HG03135 (cell line): ENCODE data around the gene MAST2.
"Not testable (repeated sequence)": the region's sequence is repeated elsewhere in the genome, so short reads cannot be mapped to it uniquely, and the experiment has no call there.

ENCODE experiments used
- ATAC-seq: cut with Tn5 transposase; IDR thresholded peaks from one replicate; pipeline ENCODE4 v1.9.1; 2021; ENCODE audit warnings: mild to moderate bottlenecking, moderate library complexity; ENCODE audit not compliant: unreplicated experiment

MAST2 gene

DNA sequence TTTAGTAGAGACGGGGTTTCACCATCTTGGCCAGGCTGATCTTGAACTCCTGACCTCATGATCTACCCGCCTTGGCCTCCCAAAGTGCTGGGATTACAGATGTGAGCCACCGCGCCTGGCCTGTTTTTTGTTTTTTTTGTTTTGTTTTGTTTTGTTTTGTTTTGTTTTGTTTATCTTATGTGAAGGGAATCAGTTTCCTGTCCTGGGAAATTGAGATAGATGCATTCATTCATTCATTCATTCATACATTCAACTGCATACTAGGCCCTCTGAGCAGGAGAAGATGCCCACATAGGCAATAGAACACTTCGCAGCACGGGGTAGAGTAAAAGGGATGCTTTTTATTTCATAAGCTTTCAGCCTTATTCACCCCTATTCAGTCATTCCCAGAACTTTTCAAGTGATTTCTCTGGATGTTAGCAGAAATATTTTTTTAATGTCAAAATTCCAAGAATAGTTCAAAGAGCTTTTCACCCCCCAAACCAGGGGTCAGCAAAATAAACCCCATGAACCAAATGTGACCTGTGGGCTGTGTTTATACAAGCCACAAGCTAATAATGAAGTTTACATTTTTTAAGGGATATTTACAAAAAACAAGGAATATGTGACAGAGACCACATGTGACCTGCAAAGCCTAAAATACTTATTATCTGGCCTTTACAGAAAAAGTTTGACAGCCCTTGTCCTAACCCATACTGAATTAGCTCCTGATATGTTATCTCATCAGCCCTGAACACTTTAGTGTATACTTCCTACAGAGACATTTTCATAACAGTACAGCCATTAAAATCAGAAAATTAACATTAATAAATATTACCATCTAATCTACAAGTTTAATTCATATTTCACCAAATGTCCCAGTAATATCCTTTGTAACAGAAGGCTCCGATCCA is 127.1 kb downstream of the MAST2 start:
- ATAC-seq = no peak

DNA sequence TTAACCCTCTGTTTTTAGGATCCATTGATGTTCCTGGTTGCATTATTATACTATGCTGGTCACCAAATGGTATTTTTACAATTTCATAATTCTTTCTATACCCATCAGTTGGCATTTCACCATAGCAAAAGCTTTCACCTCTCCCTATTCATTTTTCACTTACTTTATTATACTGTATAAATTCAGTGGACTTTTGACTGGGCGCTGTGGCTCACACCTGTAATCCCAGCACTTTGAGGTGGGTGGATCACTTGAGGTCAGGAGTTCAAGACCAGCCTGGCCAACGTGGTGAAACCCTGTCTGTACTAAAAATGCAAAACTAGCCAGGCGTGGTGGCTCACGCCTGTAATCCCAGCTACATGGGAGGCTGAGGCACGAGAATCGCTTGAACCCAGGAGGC is 128.8 kb downstream of the MAST2 start:
- ATAC-seq = not testable (repeated sequence)

DNA sequence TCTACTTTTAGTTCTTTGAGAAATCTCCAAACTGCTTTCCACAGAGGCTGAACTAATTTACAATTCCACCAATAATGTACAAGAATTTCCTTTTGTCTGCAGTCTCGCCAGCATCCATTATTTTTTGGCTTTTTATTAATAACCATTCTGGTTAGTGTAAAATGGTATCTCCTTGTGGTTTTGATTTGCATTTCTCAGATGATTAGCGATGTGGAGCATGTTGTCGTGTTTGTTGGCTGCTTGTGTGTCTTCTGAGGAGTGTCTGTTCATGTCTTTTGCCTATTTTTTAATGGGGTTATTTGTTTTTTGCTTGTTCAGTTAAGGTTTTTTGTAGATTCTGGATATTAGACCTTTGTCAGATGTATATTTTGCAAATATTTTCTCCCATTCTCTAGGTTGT is 131.5 kb downstream of the MAST2 start:
- no peak for ATAC-seq

DNA sequence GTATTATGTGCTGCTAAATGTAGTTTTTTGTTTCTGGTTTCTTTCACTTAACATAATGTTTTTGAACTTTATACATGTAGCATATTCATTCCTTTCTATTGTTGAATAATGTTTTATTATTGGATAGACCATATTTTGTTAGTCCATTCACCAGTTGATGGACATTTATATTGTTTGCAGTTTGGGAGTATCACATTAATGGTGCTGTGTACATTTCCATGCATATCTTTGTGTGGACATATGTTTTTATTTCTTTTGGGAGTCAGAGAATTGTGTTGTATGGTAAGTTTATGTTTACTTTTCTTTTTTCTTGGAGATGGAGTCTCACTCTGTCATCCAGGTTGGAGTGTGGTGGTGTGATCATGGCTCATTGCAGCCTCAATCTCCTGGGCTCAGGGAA is 134.6 kb downstream of the MAST2 start:
- ATAC-seq = no peak

DNA sequence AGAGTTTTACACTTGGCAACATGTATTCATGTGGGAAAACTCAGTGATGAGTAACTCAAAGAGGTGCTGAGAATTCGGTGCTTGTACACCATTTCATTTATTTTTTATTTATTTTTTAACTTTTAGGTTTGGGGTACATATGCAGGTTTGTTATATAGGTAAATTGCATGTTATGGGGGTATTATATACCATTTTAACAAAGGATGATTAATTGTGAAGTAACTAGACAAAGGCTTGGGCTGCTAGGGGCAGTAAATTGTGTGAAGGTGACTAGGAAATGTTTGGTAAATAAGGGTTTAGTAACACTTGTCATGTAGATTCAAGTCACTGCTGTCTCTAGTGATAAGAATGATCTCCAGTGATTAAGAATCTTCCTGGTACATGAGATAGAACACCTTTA is 139.0 kb downstream of the MAST2 start:
- no peak for ATAC-seq

DNA sequence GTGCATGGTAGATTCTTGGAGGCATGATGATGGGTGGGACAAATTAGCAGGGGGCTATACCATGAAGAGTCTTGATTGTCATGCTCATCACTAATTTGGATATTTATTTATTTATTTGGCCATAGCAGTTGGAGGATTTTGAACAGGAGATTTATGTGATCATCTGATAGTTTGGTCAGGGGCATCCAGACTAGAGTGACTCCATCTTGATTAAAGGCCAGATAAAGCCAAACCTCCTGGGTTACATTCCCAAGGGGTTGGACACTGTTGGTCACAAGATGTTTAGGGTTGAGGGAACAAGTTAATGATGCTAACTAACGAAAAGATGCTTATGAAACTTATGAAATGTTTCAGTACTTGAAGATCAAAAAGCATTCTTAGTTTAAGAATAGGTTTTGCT is 139.8 kb downstream of the MAST2 start:
- ATAC-seq = no peak

DNA sequence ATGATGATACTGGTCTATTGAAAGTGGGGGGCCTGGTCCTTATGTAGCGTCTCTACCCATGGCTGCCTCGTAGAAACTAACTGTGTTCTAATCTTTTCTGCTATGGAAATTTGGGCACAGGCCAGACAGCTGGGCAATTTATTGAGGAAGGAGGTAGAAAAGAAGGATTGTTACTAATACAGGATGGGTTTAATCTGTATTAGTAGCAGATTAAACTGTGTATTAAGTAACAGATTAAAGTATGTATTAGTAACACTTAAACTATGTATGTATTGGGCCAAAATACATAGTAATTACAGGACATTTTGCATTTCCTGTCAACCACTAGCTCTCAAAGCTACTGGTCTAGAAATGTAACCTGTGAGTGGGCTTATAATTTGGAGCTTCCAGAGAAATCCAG is 142.0 kb downstream of the MAST2 start:
- no peak for ATAC-seq

DNA sequence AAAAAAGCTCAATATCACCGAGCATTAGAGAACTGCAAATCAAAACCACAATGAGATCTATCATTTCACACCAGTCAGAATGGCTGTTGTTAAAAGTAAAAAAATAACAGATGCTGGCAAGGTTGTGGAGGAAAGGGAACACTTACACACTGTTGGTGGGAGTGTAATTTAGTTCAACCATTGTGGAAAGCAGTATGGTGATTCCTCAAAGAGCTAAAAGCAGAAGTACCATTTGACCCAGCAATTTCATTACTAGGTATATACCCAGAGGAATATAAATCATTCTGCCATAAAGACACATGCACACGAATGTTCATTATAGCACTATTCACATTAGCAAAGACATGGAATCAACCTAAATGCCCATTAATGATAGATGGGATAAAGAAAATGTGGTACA is 146.1 kb downstream of the MAST2 start:
- not testable (repeated sequence) for ATAC-seq

DNA sequence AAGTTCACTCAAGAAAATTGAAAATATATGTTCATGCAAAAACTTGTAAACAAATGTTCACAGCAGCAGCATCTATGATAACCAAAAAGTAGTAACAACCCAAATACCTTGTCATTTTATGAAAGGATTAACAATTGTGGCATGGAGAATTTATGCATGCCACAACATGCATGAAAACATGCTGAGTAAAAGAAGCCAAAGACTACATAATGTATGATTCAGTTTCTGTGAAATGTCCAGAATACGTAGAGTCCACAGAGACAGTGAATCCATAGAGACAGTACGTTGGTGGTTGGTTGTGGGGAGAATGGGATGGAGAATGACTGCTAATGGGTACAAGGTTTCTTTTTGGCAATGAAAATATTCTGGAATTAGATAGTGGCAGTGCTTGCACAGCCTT is 148.7 kb downstream of the MAST2 start:
- no peak for ATAC-seq

DNA sequence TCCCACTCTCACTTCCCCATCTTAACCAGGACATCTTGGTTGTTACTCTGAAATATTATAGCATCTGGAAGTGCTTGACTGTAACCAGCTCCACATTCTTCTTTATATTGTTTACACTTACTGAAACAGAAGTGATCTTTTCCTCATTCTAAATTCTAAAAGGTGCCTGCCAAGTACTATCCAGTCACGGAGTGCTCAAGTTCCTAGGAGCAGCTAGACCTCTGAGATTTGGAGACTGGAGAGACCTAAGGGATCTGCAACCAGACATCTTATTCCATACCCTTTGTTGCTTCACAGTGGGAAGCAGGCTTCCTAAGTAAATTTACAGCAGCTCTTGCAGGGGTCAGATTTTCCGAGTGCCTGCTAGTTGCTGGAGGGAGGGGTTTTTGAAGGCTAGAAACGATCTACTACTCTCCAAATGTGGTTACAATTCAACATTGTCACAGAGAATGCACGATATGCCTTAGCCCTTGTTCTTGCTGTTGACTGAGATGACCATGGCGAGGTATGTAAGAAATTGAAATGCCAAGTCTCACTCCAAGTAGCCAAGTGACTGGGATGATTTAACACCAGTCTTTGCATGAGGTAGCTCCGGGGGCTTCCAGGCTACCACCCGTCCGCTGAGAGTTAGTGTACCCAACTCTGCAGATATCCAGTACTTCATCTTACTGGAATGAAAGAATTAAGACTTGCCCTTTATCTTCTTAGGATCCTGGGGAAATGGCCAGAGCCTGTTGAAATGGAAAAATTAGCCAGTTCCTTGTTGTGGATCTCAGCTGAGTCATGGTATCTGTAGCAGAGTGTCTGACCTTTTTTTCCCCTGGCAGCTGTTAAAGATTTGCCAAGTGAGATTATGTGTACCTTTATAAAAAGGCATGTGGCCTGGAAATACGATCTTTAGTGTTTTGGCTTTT is 150.8 kb downstream of the MAST2 start:
- no peak for ATAC-seq

DNA sequence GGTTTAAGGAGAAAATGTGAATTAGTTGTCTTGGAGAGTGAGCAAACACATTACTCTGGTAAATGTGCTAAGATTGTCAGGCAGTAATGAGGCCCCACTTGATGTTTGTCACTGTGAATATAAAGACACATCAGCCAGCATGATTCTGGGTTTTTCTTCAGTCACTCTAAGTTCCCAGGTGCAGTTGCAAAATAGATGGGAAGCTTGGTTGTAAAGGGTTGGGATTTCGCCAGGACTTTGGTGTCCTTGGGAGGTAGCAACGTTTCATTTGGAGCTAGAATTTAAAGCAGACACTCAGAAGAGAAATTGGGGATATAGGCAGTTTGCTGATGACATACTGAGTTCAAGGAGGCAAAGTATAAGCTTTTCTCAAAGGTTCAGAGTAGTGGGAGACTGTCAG is 154.3 kb downstream of the MAST2 start:
- no peak for ATAC-seq

DNA sequence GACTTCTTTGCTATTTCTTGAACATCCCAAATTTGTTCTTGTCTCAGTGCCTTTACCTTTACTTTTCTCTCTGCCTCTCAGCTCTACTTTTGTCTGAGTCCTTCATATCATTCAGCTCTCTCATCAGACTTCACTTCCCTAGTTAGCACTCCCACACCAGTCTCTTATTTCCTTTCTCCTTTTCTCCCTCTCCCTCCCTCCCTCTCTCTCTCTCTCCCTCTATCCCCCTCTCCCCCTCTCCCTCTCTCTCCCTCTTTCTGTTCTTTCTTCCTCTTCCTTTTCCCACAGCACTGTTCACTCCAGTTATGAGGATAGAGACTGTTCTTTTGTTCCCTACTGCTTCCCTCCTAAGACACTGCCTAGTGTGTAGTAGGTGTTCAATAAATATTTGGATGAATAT is 154.9 kb downstream of the MAST2 start:
- ATAC-seq = no peak

DNA sequence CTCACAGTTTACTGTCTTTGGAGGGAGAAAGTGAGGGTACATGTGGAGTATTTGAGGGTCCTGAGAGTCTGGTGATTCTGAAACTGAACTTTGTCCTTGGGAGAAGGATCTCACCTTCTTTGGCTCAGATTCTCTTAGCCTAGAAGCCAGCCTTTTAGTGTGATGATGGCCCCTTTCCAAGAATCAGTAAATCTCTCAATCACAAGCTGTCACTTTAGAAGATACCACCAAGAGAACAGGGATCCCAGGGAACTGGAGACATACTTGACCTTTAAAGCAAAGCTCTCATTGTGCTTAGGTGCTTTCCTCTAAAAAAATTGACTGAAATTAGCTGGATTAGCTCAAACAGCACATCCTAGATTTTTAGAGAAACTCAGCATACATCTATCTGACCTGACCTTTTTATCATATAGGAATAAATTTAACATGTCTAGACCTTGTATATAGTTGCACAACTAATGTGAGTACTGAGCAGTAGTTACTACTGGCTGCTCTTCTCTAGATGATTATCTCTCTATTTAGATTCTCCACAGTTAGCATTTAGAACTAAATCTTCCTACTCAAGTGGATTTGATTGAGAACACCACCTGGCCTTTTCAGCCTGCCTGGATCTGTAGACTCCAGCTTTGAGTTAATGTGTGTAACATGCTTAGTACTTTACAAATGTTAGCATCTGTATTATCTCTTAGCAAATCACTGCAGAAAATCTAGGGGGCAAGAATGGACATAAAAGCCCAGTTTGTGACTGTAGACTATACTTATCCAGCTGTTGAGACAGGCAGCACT is 157.7 kb downstream of the MAST2 start:
- ATAC-seq = no peak

DNA sequence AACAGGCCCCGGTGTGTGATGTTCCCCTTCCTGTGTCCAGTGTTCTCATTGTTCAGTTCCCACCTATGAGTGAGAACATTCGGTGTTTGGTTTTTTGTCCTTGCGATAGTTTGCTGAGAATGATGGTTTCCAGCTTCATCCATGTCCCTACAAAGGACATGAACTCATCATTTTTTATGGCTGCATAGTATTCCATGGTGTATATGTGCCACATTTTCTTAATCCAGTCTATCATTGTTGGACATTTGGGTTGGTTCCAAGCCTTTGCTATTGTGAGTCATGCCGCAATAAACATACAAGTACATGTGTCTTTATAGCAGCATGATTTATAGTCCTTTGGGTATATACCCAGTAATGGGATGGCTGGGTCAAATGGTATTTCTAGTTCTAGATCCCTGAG is 158.5 kb downstream of the MAST2 start:
- not testable (repeated sequence) for ATAC-seq

DNA sequence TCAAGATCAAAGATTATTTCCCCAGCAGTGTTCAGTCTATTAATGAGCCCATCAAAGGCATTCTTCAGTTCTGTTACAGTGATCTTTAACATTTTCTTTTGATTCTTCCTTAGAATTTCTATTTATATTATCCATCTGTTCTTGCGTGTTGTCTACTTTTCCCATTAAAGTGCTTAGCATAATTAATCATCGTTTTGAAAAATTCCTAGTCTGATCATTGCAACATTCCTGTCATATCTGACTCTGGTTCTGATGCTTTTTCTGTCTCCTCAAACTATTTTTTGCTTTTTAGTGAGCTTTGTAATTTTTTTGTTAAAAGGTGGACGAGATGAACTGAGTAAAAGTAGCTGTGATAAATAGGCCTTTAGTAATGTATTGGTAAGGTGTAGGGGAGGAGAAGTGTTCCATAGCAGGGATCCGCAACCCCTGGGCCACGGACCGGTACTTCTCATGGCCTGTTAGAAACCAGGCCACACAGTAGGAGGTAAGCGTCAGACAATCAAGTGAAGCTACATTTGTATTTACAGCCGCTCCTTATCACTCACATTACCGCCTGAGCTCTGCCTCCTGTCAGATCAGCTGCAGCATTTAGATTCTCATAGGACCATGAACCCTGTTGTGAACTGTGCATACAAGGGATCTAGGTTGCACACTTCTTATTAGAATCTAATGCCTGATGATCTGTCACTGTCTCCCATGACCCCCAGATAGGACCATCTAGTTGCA is 165.7 kb downstream of the MAST2 start:
- no peak for ATAC-seq

DNA sequence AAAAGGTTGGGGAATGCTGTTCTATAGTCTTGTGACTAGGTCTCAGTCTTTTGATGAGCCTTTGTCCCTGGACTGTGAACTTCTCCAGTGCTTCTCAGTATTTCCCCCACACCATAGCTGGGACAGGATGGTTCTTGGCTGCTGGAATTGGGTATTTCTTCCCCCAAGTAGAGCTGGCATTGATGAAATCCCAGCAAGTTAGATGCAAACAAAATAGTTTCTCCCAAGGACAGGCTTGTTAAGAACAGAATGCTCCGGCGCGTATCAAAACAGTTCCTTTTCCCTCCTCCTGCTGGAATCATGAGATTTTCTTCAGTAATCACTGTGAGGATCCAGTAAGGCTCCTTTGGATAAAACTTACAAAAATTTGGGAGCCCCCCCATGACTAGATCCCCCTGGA is 166.5 kb downstream of the MAST2 start:
- no peak for ATAC-seq

DNA sequence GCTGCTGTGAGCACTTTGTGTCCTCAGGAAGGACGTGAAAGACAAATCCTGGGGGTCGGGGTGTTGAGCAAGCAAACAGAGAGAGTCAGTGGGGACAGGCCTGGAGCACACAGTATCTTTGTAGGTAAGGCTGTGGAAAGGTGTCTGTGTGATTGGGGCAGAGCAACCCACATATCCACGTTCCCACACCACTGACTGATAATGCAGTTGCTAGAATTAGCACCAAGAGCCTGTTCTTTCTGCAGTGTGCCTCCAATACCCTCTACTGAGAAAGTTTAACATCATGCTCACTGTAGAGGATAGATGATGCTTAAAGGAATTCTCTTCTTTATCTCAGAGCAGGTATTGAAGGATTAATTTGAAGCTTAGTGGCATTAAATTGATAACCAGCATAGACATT is 167.9 kb downstream of the MAST2 start:
- no peak for ATAC-seq

DNA sequence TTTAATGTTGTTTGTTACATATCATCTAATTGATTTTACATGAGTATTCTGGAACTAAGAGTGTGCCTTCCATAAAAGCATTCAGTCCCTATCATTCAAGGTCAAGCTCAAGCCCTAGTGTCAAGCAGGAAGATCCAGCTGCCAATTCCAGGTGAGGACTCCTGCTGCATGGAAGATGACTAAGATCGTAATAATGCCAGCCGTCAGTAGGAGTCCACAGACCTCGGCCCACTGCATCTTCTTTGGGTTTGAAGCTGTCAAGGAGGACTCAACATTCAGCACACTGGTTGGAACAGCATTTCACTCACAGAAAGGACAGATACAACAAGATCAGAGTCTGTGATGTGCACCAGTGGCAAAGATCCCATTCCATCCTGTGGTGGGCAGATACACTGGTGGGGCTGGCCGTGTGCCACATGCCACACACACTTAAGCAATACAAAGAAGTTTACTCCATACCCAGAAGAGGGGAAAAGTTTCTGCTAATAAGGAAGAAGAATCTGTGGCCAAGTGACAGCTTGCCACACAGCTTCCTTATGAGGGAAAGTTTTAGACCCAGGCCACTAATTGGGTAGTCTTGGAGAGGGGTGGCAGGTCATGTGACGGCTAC is 168.6 kb downstream of the MAST2 start:
- ATAC-seq = no peak

DNA sequence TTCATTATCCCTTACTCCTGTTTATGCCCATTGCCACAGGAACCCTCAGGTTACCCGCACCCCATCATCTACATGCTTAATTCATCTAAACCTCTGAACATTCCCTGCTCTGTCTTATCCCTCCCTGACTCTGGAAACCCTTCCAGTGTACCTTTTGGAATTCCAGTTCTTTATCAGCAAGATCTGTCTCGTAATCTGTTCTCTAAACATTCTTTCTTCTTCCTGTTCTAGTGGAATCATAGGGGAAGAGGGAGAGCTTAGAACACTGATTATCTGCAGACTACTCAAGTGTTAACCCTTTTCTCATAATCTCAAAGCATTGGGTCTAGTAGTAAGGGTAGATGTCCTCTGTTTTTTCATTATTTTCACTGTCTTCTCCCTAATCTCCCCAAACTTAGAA is 169.2 kb downstream of the MAST2 start:
- no peak for ATAC-seq

DNA sequence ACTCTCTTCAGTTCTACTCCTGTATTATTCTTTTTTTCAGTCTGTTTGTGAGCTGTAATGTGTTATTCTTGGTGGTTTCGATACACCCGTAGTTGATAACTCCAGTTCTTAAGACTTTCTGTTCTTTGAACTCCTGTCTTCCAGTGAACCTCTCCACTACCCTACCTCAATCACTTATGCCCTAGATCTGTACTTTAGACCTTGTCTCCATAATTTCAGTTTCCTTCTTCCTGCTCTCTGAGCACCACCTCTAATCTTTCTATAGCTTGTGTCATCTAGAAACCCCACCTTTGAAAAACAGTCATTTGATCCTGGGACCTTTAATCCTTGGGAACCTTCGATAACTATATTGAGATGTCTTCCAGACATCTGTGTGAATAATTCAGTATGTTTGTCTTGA is 169.7 kb downstream of the MAST2 start:
- no peak for ATAC-seq
